HCT116 (cell line): ENCODE measurements around the gene TMEM164. TPM values are rescaled to one million over a fixed set of nuclear protein-coding genes. Genes with fewer than 3 reads are reported as not detected.

Experiments used
- ATAC-seq: fragments of 200-7000 bp; cut with Tn5 transposase; 2 replicates; pipeline ENCODE4 v1.9.1; 2020; ENCODE audit warnings: mild to moderate bottlenecking, moderate library complexity
- BruUV-seq: library from RNA; stranded (reverse); fragments of 400-500 nt; replicated peaks from 2 replicates; lab custom pipeline; 2021; lab: Mats Ljungman, UMichigan
- CTCF ChIA-PET: fragments of 300-600 bp; sonication (Branson Sonifier 250); formaldehyde crosslinking; loops from one replicate; lab custom pipeline; 2021; ENCODE audit warnings: antibody characterized with exemption; lab: Charles Lee
- POLR2A ChIA-PET: fragments of 300-600, 350-600 bp; sonication (Branson Sonifier 250); formaldehyde crosslinking; loops from one replicate; lab custom pipeline; 2021; ENCODE audit warnings: antibody characterized with exemption; lab: Charles Lee
- RAD21 ChIA-PET, 2 experiments: fragments of 300-600 bp; sonication (Branson Sonifier 250); formaldehyde crosslinking; loops; one replicate each; lab custom pipeline; 2023; ENCODE audit warnings: low total read pairs in 2 of 2; ENCODE audit not compliant: uncharacterized antibody in 2 of 2, unreplicated experiment in 2 of 2, low non-redundant PET in 1 of 2; lab: Charles Lee
- DNase-seq: peaks from one replicate; pipeline ENCODE4 v3.0.0-alpha.2; 2010; ENCODE audit warnings: low read depth, low spot score
- H2AFZ ChIP-seq: fragments of 200-600 bp; shearing (Covaris generic), sonication (generic); 2 replicates; pipeline ENCODE4 v1.6.1; 2017; ENCODE audit warnings: low read depth, mixed run types, mixed read lengths, antibody characterized with exemption, low read length; ENCODE audit not compliant: poor library complexity, severe bottlenecking
- H3K27ac ChIP-seq: 2 replicates; pipeline ENCODE4 v1.5.1; 2012; ENCODE audit warnings: low read depth, low read length
- H3K27me3 ChIP-seq: fragments of 200-600 bp; sonication (generic); 2 replicates; pipeline ENCODE4 v1.6.1; 2016; ENCODE audit warnings: mixed run types, low read length, mixed read lengths; ENCODE audit not compliant: insufficient read depth
- H3K36me3 ChIP-seq, 2 experiments: fragments of 200-500 bp in 1 of 2; fragments of 200-600 bp in 1 of 2; sonication (Bioruptor generic) in 1 of 2; sonication (generic) in 1 of 2; 2 replicates each; pipeline versions ENCODE4 v1.5.1 to v1.6.1; 2014 to 2016; ENCODE audit warnings: low read length in 2 of 2, inconsistent platforms in 1 of 2, mixed read lengths in 1 of 2, mixed run types in 1 of 2; ENCODE audit not compliant: insufficient read depth in 2 of 2, control insufficient read depth in 1 of 2
- H3K4me1 ChIP-seq, 2 experiments: fragments of 200-600 bp in 1 of 2; sonication (generic) in 1 of 2; 2 replicates each; pipeline versions ENCODE4 v1.5.1 to v1.6.1; 2012 to 2017; ENCODE audit warnings: low read length in 2 of 2, inconsistent platforms in 1 of 2, mild to moderate bottlenecking in 1 of 2, mixed read lengths in 1 of 2, mixed run types in 1 of 2, moderate library complexity in 1 of 2; ENCODE audit not compliant: insufficient read depth in 2 of 2, control insufficient read depth in 1 of 2
- H3K4me2 ChIP-seq: fragments of 200-600 bp; sonication (generic); 2 replicates; pipeline ENCODE4 v1.6.1; 2017; ENCODE audit warnings: mixed run types, low read length, mixed read lengths
- H3K4me3 ChIP-seq, 2 experiments: fragments of 200-600 bp in 1 of 2; sonication (generic) in 1 of 2; replicated peaks in 1 of 2; 2 replicates each; pipeline ENCODE4 v1.5.1; 2011 to 2016; ENCODE audit warnings: low read length in 2 of 2, control low read depth in 1 of 2, low read depth in 1 of 2, mild to moderate bottlenecking in 1 of 2, mixed read lengths in 1 of 2, mixed run types in 1 of 2
- H3K79me2 ChIP-seq: fragments of 200-600 bp; sonication (generic); 2 replicates; pipeline ENCODE4 v1.6.1; 2017; ENCODE audit warnings: mild to moderate bottlenecking, mixed run types, low read length, moderate library complexity, mixed read lengths; ENCODE audit not compliant: insufficient read depth
- H3K9ac ChIP-seq: fragments of 200-600 bp; sonication (generic); 2 replicates; pipeline ENCODE4 v1.6.1; 2016; ENCODE audit warnings: low read length, mixed read lengths
- H3K9me2 ChIP-seq: fragments of 200-600 bp; sonication (generic), shearing (Covaris generic); 2 replicates; pipeline ENCODE4 v1.6.1; 2017; ENCODE audit warnings: mixed run types, mild to moderate bottlenecking, moderate library complexity; ENCODE audit not compliant: insufficient read depth
- H3K9me3 ChIP-seq, 2 experiments: fragments of 200-500 bp in 1 of 2; fragments of 200-600 bp in 1 of 2; sonication (Bioruptor generic) in 1 of 2; sonication (generic) in 1 of 2; 2 replicates each; pipeline ENCODE4 v1.6.1; 2014 to 2017; ENCODE audit warnings: low read length in 2 of 2, mixed read lengths in 2 of 2, inconsistent platforms in 1 of 2, low read depth in 1 of 2, mild to moderate bottlenecking in 1 of 2, mixed run types in 1 of 2, moderate library complexity in 1 of 2; ENCODE audit not compliant: control insufficient read depth in 1 of 2, insufficient read depth in 1 of 2
- H4K20me1 ChIP-seq: fragments of 200-600 bp; sonication (generic), shearing (Covaris generic); 2 replicates; pipeline ENCODE4 v1.6.1; 2017; ENCODE audit warnings: mixed run types, mild to moderate bottlenecking, moderate library complexity; ENCODE audit not compliant: insufficient read depth
- CBX3 ChIP-seq: IDR thresholded peaks from 2 replicates; pipeline ENCODE4 v1.6.1; 2012; ENCODE audit warnings: low read depth
- EGR1 ChIP-seq: IDR thresholded peaks from 2 replicates; pipeline ENCODE4 v1.6.1; 2012; ENCODE audit warnings: low read depth
- EZH2 ChIP-seq: fragments of 200-600 bp; sonication (generic); IDR thresholded peaks from 2 replicates; pipeline ENCODE4 v1.6.1; 2017; ENCODE audit warnings: antibody characterized with exemption, mixed run types
- EZH2phosphoT487 ChIP-seq: fragments of 200-600 bp; IDR thresholded peaks from 2 replicates; pipeline ENCODE4 v1.6.1; 2018; ENCODE audit warnings: antibody characterized with exemption, borderline replicate concordance
- JUND ChIP-seq: IDR thresholded peaks from 2 replicates; pipeline ENCODE4 v1.6.1; 2012
- MAX ChIP-seq: IDR thresholded peaks from 2 replicates; pipeline ENCODE4 v1.6.1; 2012
- REST ChIP-seq: IDR thresholded peaks from 2 replicates; pipeline ENCODE4 v1.6.1; 2012; ENCODE audit warnings: low read depth
- SIN3A ChIP-seq: IDR thresholded peaks from 2 replicates; pipeline ENCODE4 v1.6.1; 2012; ENCODE audit warnings: low read depth
- SP1 ChIP-seq: IDR thresholded peaks from 2 replicates; pipeline ENCODE4 v1.6.1; 2012; ENCODE audit warnings: low read depth
- SRF ChIP-seq: IDR thresholded peaks from 2 replicates; pipeline ENCODE4 v1.6.1; 2012; ENCODE audit warnings: low read depth
- TCF7L2 ChIP-seq: IDR thresholded peaks from 2 replicates; pipeline ENCODE4 v1.7.0; 2011; ENCODE audit warnings: borderline replicate concordance, inconsistent platforms; ENCODE audit not compliant: insufficient read depth, insufficient read length; ENCODE audit errors: extremely low read depth
- ZBTB33 ChIP-seq: IDR thresholded peaks from 2 replicates; pipeline ENCODE4 v1.6.1; 2011; ENCODE audit warnings: mild to moderate bottlenecking, low read length, moderate library complexity; ENCODE audit not compliant: insufficient replicate concordance; ENCODE audit errors: extremely low read depth
- ZFX ChIP-seq: fragments of 450-650 bp; IDR thresholded peaks from 2 replicates; pipeline ENCODE4 v1.6.1; 2017
- ZNF274 ChIP-seq: fragments of 200-500 bp; sonication (Bioruptor generic); IDR thresholded peaks from 2 replicates; pipeline ENCODE4 v1.6.1; 2014; ENCODE audit warnings: mild to moderate bottlenecking, low read depth, low read length, inconsistent platforms
- intact Hi-C: fragments of 100-400 bp; cut with micrococcal nuclease; formaldehyde crosslinking; loops from 2 replicates; pipeline ENCODE4 v1.10.0; 2022
- microRNA counts: library from miRNA; unstranded; fragments of <30 nt; microRNA quantifications from one replicate; lab custom pipeline; 2015
- microRNA-seq: library from miRNA; unstranded; fragments of <30 nt; microRNA quantifications from one replicate; pipeline ENCODE4, GENCODE V29; 2016; ENCODE audit warnings: borderline number of aligned reads
- total RNA-seq: library from RNA; stranded (reverse); gene quantifications from one replicate; pipeline ENCODE4 v1.2.1, GENCODE V29; 2021; ENCODE audit not compliant: unreplicated experiment

The TMEM164 gene
- total RNA-seq, 1 experiment from 2014 or later = 18.7 TPM

- ATAC-seq = no peak; the same call in 1 of the 2 replicates
Measured at GRCh38 chrX:110226931-110227330, 224.0 kb downstream of the TMEM164 start.

More at GRCh38 chrX:110226931-110227330, 224.0 kb downstream of the TMEM164 start:
- no peak overlapping the region for H3K9ac ChIP-seq
- H3K79me2 ChIP-seq = no peaks in the 10 kb centered on the region
- no peaks in the 10 kb centered on the region for H3K9me3 ChIP-seq
- no peaks in the 10 kb centered on the region for H3K27me3 ChIP-seq
- H3K4me1 ChIP-seq = peaks cover 9 to 22% of the 10 kb centered on the region in 2 experiments; a peak in 3 of 4 replicates
- no peaks in the 10 kb centered on the region for H3K36me3 ChIP-seq
- ChIA-PET CTCF (no interaction called here), RAD21 (no interaction called here), POLR2A (no interaction called here)
- no peak for DNase-seq
- peak overlapping the region; percentile 47 for H3K4me2 ChIP-seq
- H3K9me2 ChIP-seq = no peaks in the 10 kb centered on the region
- no peaks in the 10 kb centered on the region for H4K20me1 ChIP-seq
- TF ChIP-seq EZH2 = no peak
- TF ChIP-seq ZBTB33 = no peak
- TF ChIP-seq EGR1 = no peak
- no peak for TF ChIP-seq ZFX
- TF ChIP-seq TCF7L2 = no peak
- no peak for TF ChIP-seq SP1
- TF ChIP-seq MAX = no peak
- TF ChIP-seq JUND = no peak
- no peak for TF ChIP-seq SRF
- TF ChIP-seq ZNF274 = no peak
- no peak for TF ChIP-seq REST
- no peak for TF ChIP-seq SIN3A
- no peak for TF ChIP-seq EZH2phosphoT487
- no peak for TF ChIP-seq CBX3
- no TSS peak for BruUV-seq
- intact Hi-C loops = no loop called here
- H2AFZ ChIP-seq = no peak overlapping the region
- H3K27ac ChIP-seq = no peak overlapping the region
- H3K4me3 ChIP-seq = no peak overlapping the region

MicroRNA genes within 50 kb of the gene (microRNA counts, 767-probe panel; counts per million panel counts)
- not detected for microRNA hsa-miR-652-3p (lab: Ali Mortazavi, UCI)

Small RNA genes within 50 kb of the gene (microRNA-seq; reads per million reads assigned to microRNA genes)
- gene MIR3978 (not detected), gene MIR652 (2,625 reads per million, percentile 89 among the genes with 10 or more reads in this experiment)
